OCI-LY1 (cell line): Measurements from ENCODE around the gene KIF17.

Experiments
- H2AFZ ChIP-seq: fragments of 200-600 bp; sonication (generic), shearing (Covaris generic); 2 replicates; pipeline ENCODE4 v1.6.0; 2014; ENCODE audit warnings: antibody characterized with exemption, mild to moderate bottlenecking, low read length
- H3F3A ChIP-seq: fragments of 200-600 bp; sonication (generic), shearing (Covaris generic); 2 replicates; pipeline ENCODE4 v1.6.0; 2014; ENCODE audit warnings: mild to moderate bottlenecking, antibody characterized with exemption, low read length, moderate library complexity; ENCODE audit not compliant: insufficient read depth
- H3K27ac ChIP-seq: fragments of 200-600 bp; sonication (generic); 2 replicates; pipeline ENCODE4 v1.5.1; 2014; ENCODE audit warnings: low read length, mixed run types, mild to moderate bottlenecking, low read depth; ENCODE audit not compliant: poor library complexity, severe bottlenecking
- H3K27me3 ChIP-seq: fragments of 200-600 bp; sonication (generic); 2 replicates; pipeline ENCODE4 v1.6.0; 2014; ENCODE audit warnings: antibody characterized with exemption, mild to moderate bottlenecking, low read length, moderate library complexity; ENCODE audit not compliant: insufficient read depth
- H3K36me3 ChIP-seq: fragments of 200-600 bp; sonication (generic); 2 replicates; pipeline ENCODE4 v1.6.1; 2014; ENCODE audit warnings: mild to moderate bottlenecking, antibody characterized with exemption, low read length, moderate library complexity, mixed read lengths; ENCODE audit not compliant: insufficient read depth
- H3K4me1 ChIP-seq: fragments of 200-600 bp; sonication (generic); 2 replicates; pipeline ENCODE4 v1.5.1; 2014; ENCODE audit warnings: mild to moderate bottlenecking, low read length, moderate library complexity; ENCODE audit not compliant: insufficient read depth, severe bottlenecking
- H3K4me2 ChIP-seq: fragments of 200-600 bp; sonication (generic), shearing (Covaris generic); 2 replicates; pipeline ENCODE4 v1.6.1; 2014; ENCODE audit warnings: low read length
- H3K4me3 ChIP-seq: fragments of 200-600 bp; sonication (generic); 2 replicates; pipeline ENCODE4 v1.5.1; 2014; ENCODE audit warnings: low read length, low read depth, mild to moderate bottlenecking, mixed read lengths; ENCODE audit not compliant: poor library complexity, severe bottlenecking
- H3K79me2 ChIP-seq: fragments of 200-600 bp; shearing (Covaris generic); 2 replicates; pipeline ENCODE4 v1.6.1; 2016; ENCODE audit warnings: mixed run types, low read length, mixed read lengths; ENCODE audit not compliant: insufficient read depth
- H3K9ac ChIP-seq: fragments of 200-600 bp; sonication (generic), shearing (Covaris generic); 2 replicates; pipeline ENCODE4 v1.6.1; 2014; ENCODE audit warnings: mild to moderate bottlenecking, low read length, mixed read lengths
- H3K9me2 ChIP-seq: fragments of 200-600 bp; sonication (generic), shearing (Covaris generic); 2 replicates; pipeline ENCODE4 v1.6.1; 2014; ENCODE audit warnings: low read depth, mild to moderate bottlenecking, low read length, mixed read lengths
- H3K9me3 ChIP-seq: fragments of 200-600 bp; shearing (Covaris generic); 2 replicates; pipeline ENCODE4 v1.6.1; 2014; ENCODE audit warnings: low read length, mixed read lengths
- H4K20me1 ChIP-seq: fragments of 200-600 bp; sonication (generic), shearing (Covaris generic); 2 replicates; pipeline ENCODE4 v1.6.0; 2016; ENCODE audit warnings: mild to moderate bottlenecking, low read length; ENCODE audit not compliant: insufficient read depth
- EZH2 ChIP-seq: fragments of 200-600 bp; sonication (generic), shearing (Covaris generic); IDR thresholded peaks from 2 replicates; pipeline ENCODE4 v1.8.0; 2017; ENCODE audit warnings: borderline replicate concordance, mixed run types, mild to moderate bottlenecking, antibody characterized with exemption, low read length, moderate library complexity, mixed read lengths
- TF ChIP-seq, protein P1 (sequence below): fragments of 200-600 bp; sonication (generic), shearing (Covaris generic); IDR thresholded peaks from 2 replicates; pipeline ENCODE4 v1.5.1; 2017; ENCODE audit warnings: mild to moderate bottlenecking, antibody characterized with exemption, low read length, moderate library complexity, mixed read lengths

KIF17 gene

DNA sequence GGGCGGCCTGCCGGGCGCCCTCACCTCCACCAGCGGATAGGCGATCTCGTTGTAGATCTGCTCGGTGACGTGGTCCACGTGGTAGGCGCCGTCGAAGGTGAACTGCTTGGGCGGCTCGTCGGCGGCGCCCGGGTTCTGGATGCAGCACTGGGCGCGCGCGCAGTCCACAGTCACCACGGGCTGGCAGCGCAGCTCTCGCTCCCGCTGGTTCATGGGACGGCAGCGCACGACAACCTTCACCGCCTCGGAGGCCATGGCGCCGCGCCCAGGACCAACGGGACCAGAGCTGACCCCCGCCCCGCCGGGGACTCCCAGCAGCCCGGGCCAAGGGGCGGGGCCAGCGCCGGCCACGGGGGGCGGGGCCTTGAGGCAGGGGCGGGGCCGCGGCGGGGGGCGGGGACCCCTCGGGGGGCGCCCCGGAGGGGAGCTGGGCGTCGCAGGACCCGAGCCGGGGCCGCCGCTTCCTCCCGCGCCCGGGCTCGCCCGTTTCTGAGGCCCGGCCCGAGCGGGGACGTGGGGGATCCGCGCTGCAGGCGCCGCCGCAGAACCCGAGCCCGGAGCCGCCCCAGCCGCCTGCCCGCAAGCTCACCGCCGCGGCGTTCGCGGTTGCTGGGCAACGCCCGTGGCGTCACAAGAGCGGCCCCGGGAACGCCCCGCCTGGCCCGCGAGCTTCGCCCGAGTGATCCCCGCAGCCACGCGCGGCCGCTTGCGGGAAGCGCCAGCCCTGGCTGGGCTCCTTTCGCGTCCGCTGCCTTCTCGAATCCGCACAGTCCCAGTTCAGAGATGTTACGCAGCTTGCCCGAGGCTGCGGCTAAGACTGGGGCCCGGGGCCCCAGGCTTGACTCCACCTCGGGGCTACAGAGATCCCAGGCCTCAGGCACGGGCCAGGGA lies at the start of gene KIF17:
TSS of gene KIF17 (minus strand) at position 556 of the 891 bp plus-strand sequence. CDS start at position 255, 301 bp downstream.
- H3K9ac ChIP-seq: no peak within 1 kb of the TSS
- H3K27ac ChIP-seq: no peak within 1 kb of the TSS
- no peaks in the 10 kb centered on the region for H3K36me3 ChIP-seq
- no peaks in the 10 kb centered on the region for H3K4me1 ChIP-seq
- H3K79me2 ChIP-seq: no peaks in the 10 kb centered on the region
- TF ChIP-seq, protein P1, sequence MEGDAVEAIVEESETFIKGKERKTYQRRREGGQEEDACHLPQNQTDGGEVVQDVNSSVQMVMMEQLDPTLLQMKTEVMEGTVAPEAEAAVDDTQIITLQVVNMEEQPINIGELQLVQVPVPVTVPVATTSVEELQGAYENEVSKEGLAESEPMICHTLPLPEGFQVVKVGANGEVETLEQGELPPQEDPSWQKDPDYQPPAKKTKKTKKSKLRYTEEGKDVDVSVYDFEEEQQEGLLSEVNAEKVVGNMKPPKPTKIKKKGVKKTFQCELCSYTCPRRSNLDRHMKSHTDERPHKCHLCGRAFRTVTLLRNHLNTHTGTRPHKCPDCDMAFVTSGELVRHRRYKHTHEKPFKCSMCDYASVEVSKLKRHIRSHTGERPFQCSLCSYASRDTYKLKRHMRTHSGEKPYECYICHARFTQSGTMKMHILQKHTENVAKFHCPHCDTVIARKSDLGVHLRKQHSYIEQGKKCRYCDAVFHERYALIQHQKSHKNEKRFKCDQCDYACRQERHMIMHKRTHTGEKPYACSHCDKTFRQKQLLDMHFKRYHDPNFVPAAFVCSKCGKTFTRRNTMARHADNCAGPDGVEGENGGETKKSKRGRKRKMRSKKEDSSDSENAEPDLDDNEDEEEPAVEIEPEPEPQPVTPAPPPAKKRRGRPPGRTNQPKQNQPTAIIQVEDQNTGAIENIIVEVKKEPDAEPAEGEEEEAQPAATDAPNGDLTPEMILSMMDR: no peak
- TF ChIP-seq EZH2: no peak
- peak within 1 kb of the TSS; percentile 50 for H3K4me3 ChIP-seq
- H3K27me3 ChIP-seq: no peaks in the 10 kb centered on the region; the same call in 1 of the 2 replicates
- H2AFZ ChIP-seq: no peak within 1 kb of the TSS
- no peaks in the 10 kb centered on the region for H3K9me3 ChIP-seq
- H3F3A ChIP-seq: no peaks in the 10 kb centered on the region
- no peaks in the 10 kb centered on the region for H3K9me2 ChIP-seq
- peak within 1 kb of the TSS; percentile 67 for H3K4me2 ChIP-seq
- H4K20me1 ChIP-seq: no peaks in the 10 kb centered on the region

DNA sequence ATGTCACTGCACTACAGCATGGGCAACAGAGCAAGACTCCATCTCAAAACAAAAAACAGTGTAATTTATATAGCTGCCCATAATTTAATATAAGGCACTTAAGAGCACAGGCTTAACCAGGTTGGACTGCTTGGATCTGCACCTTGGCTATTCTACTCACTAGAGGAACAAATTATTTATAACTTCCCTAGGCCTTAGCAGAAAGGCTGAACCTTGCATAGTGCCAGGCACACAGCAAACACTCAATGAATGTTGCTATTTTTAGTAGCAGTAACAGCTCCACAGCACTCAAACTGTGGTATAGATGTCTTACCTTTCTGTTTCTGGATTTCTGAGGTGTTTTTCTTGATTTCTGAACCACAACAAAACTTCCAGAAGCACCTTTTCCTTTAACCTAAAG lies 49.5 kb upstream of the KIF17 start:
- TF ChIP-seq EZH2: no peak
- TF ChIP-seq, protein P1: no peak
- no peaks in the 10 kb centered on the region for H3K9me3 ChIP-seq
- no peak overlapping the region for H2AFZ ChIP-seq
- no peaks in the 10 kb centered on the region for H3K9me2 ChIP-seq
- peaks cover 100% of the 10 kb centered on the region for H3K36me3 ChIP-seq
- no peaks in the 10 kb centered on the region for H3K27me3 ChIP-seq
- H4K20me1 ChIP-seq: no peaks in the 10 kb centered on the region
- no peak overlapping the region for H3K4me2 ChIP-seq
- H3K27ac ChIP-seq: no peak overlapping the region
- no peak overlapping the region for H3K4me3 ChIP-seq
- no peak overlapping the region for H3K9ac ChIP-seq
- H3K79me2 ChIP-seq: no peaks in the 10 kb centered on the region
- H3K4me1 ChIP-seq: no peaks in the 10 kb centered on the region
- H3F3A ChIP-seq: no peaks in the 10 kb centered on the region

DNA sequence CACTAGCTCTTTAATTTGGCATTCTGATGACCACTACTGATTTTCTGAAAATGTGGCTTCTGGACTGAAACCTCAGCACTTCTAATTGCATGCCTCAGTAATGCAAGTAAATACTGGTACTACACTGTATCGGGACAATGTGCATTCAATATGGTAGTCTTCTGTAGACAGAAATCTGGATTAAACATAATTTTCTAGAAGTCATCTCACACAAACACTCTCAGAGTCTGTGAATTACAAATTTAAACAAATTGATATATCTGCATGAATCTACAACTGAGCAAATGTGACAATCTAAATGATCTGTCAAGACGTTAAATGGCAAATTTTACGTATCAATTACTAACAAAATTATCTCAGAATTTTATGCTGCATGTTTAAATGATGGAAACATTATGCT lies 45.6 kb upstream of the KIF17 start:
- Histone ChIP-seq H4K20me1 (no peaks in the 10 kb centered on the region), H3K4me2 (no peak overlapping the region), H3K9ac (no peak overlapping the region), H3K27me3 (no peaks in the 10 kb centered on the region), H3K4me3 (no peak overlapping the region), H3K36me3 (peaks cover 99% of the 10 kb centered on the region), H3K4me1 (no peaks in the 10 kb centered on the region), H2AFZ (no peak overlapping the region), H3K9me2 (no peaks in the 10 kb centered on the region), H3K9me3 (no peaks in the 10 kb centered on the region), H3F3A (no peaks in the 10 kb centered on the region), H3K79me2 (no peaks in the 10 kb centered on the region), H3K27ac (no peak overlapping the region)
- TF ChIP-seq, protein P1: no peak
